Activated T-helper 17 cell treated with anti-CD3 and anti-CD28 coated beads, Interleukin-2, amount 50 U/mL, for 72 hours (primary cell): Measurements from ENCODE around the gene SLC17A1. TPM values are rescaled to one million over a fixed set of nuclear protein-coding genes. Genes with fewer than 3 reads are reported as not detected.
A peak's percentile ranks its signal among the peaks of the same experiment; 100 is the strongest.

Experiments
- ATAC-seq: fragments of 150-1000 bp; cut with Tn5 transposase; replicated peaks from 2 replicates; pipeline ENCODE4 v1.10.0; 2021; ENCODE audit warnings: mild to moderate bottlenecking, moderate library complexity
- H3K27ac Mint-ChIP-seq: one replicate; pipeline ENCODE4 v1.8.0; 2022; ENCODE audit warnings: mixed read lengths
- H3K27me3 Mint-ChIP-seq: one replicate; pipeline ENCODE4 v1.8.0; 2022; ENCODE audit warnings: mixed read lengths
- H3K36me3 Mint-ChIP-seq: one replicate; pipeline ENCODE4 v1.8.0; 2022; ENCODE audit warnings: low read depth, mild to moderate bottlenecking, mixed read lengths
- H3K4me1 Mint-ChIP-seq: one replicate; pipeline ENCODE4 v1.8.0; 2022; ENCODE audit warnings: mixed read lengths
- H3K4me3 Mint-ChIP-seq: one replicate; pipeline ENCODE4 v1.8.0; 2022; ENCODE audit warnings: mild to moderate bottlenecking, mixed read lengths
- H3K9me3 Mint-ChIP-seq: one replicate; pipeline ENCODE4 v1.8.0; 2022; ENCODE audit warnings: mixed read lengths
- total RNA-seq, 2 donors: library from RNA; stranded (reverse); gene quantifications; one replicate each; pipeline ENCODE4 v1.2.3, GENCODE V29; 2022

SLC17A1 gene
- total RNA-seq, 2 donors from 2014 or later, result not detected

DNA sequence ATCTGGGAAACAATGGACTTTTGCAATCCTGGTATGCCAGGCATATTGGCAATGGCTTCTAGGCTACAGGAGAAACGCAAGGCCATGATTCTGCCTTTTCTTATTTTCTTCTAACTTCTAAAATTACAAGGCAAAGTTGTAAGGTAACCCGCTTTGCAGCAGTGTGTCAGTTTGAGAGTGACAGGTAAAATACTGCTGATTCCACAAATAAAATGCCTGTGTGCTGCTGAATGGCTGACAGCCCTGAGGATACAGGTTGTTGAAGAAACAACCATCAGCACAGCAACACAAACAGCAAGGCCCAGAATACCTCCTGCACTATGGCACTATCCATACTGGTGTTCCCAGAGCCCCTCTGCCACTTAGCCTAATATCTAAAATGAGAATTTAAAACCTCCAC lies 37.1 kb downstream of the SLC17A1 start:
- Mint-ChIP-seq H3K36me3 (no peaks in the 10 kb centered on the region), H3K4me1 (no peaks in the 10 kb centered on the region), H3K27me3 (peaks cover 3% of the 10 kb centered on the region), H3K27ac (no peak overlapping the region), H3K4me3 (no peak overlapping the region), H3K9me3 (no peaks in the 10 kb centered on the region)
- no peak for ATAC-seq

DNA sequence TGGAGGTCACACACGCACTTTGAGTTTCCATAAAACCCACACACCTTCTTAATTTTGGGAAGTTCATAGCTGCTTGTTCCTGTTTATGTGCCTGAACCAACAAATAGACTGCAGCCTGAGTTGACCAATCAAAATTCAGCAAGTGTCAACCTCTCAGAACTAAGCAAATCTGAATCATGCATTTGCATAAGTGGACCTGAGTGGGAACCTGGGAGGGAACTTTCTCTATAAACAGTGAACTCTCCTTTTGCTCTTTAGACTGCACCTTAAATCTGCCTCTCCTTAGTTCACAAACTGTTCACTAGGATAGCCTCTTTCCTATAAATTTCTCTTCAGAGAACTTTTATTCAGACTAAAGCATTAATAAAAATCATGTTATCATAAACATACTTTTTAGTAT lies 37.9 kb downstream of the SLC17A1 start:
- ATAC-seq, result no peak
- no peaks in the 10 kb centered on the region for H3K9me3 Mint-ChIP-seq
- H3K27me3 Mint-ChIP-seq, result peaks cover 3% of the 10 kb centered on the region
- H3K27ac Mint-ChIP-seq, result no peak overlapping the region
- no peaks in the 10 kb centered on the region for H3K4me1 Mint-ChIP-seq
- H3K4me3 Mint-ChIP-seq, result no peak overlapping the region
- H3K36me3 Mint-ChIP-seq, result no peaks in the 10 kb centered on the region

DNA sequence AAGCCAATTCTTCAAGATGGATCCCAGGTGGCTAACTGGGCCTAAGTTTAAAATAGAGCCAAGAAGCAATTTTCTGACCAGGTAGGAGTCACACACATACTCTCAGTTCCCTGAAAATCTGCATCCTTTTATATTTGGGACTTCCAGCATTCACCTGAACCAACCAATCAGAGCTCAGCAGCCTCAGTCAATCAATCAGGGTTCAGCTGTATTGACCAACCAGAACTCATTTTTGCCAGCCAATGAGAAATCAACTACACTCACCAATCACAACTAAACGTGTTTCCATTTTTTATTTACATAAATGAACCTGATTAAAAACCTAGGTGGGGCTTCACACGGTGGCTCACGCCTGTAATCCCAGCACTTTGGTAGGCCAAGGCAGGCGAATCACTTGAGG lies 39.8 kb downstream of the SLC17A1 start:
- H3K27me3 Mint-ChIP-seq, result peaks cover 3% of the 10 kb centered on the region
- H3K27ac Mint-ChIP-seq, result no peak overlapping the region
- no peak for ATAC-seq

GRCh38 chr6:25789475-25789874 lies 42.4 kb downstream of the SLC17A1 start:
- H3K27ac Mint-ChIP-seq, result no peak overlapping the region
- ATAC-seq, result peak; percentile 58
- H3K4me1 Mint-ChIP-seq, result no peaks in the 10 kb centered on the region
- H3K27me3 Mint-ChIP-seq, result no peaks in the 10 kb centered on the region
- H3K36me3 Mint-ChIP-seq, result no peaks in the 10 kb centered on the region
- no peaks in the 10 kb centered on the region for H3K9me3 Mint-ChIP-seq
- H3K4me3 Mint-ChIP-seq, result no peak overlapping the region

More for the DNA sequence above, 39.8 kb downstream of the SLC17A1 start:
- H3K9me3 Mint-ChIP-seq, result no peaks in the 10 kb centered on the region
- no peaks in the 10 kb centered on the region for H3K4me1 Mint-ChIP-seq
- H3K36me3 Mint-ChIP-seq, result no peaks in the 10 kb centered on the region
- H3K4me3 Mint-ChIP-seq, result no peak overlapping the region

GRCh38 chr6:25788305-25788922 lies 43.4 kb downstream of the SLC17A1 start:
- H3K36me3 Mint-ChIP-seq, result no peaks in the 10 kb centered on the region
- H3K27ac Mint-ChIP-seq, result no peak overlapping the region
- H3K27me3 Mint-ChIP-seq, result no peaks in the 10 kb centered on the region
- peak; percentile 67 for ATAC-seq
- H3K9me3 Mint-ChIP-seq, result no peaks in the 10 kb centered on the region
- no peak overlapping the region for H3K4me3 Mint-ChIP-seq
- H3K4me1 Mint-ChIP-seq, result no peaks in the 10 kb centered on the region

DNA sequence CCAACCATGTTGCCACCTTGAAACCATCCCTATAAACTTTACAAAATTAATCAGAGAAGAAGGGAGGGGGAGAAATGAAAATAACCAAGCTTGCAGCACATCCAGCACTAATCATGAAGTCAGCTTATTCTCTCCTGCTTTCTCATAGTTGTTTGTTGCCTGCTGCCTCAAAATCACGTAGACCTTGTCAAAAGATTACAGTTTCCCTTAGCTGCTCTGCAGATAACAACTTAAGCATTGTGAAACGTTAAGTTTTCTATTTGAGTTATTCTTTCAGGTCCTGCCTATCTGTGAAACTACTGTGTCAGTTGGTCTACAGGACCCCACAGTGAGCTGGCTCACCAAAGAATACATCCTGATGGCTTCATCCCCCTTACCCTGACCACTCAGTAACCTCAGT lies 44.4 kb downstream of the SLC17A1 start:
- peak; percentile 54 for ATAC-seq
- Mint-ChIP-seq H3K4me3 (no peak overlapping the region), H3K36me3 (no peaks in the 10 kb centered on the region), H3K27ac (no peak overlapping the region), H3K27me3 (no peaks in the 10 kb centered on the region), H3K9me3 (no peaks in the 10 kb centered on the region), H3K4me1 (no peaks in the 10 kb centered on the region)

DNA sequence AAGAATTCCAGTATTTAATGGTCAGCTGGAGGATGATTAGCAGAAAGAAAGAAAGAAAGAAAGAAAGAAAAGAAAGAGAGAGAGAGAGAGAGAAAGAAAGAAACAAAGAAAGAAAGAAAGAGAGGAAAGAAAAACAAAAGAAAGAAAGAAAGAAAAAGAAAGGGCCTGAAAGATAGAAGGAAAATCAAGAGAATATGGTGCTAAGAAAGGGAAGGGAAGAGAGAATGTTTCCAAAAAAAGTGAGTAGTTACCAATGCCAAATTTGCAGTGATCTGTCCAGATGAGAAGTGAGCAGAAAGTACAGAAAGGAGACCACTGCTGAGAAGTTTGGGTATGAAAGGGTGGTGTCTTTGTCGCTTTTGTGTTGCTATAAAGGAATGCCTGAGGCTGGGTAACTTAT lies 50.7 kb downstream of the SLC17A1 start:
- H3K9me3 Mint-ChIP-seq, result no peaks in the 10 kb centered on the region
- peaks cover 4% of the 10 kb centered on the region for H3K27me3 Mint-ChIP-seq
- H3K36me3 Mint-ChIP-seq, result no peaks in the 10 kb centered on the region
- no peak overlapping the region for H3K27ac Mint-ChIP-seq
- H3K4me1 Mint-ChIP-seq, result peaks cover 10% of the 10 kb centered on the region
- H3K4me3 Mint-ChIP-seq, result no peak overlapping the region
- no peak for ATAC-seq

DNA sequence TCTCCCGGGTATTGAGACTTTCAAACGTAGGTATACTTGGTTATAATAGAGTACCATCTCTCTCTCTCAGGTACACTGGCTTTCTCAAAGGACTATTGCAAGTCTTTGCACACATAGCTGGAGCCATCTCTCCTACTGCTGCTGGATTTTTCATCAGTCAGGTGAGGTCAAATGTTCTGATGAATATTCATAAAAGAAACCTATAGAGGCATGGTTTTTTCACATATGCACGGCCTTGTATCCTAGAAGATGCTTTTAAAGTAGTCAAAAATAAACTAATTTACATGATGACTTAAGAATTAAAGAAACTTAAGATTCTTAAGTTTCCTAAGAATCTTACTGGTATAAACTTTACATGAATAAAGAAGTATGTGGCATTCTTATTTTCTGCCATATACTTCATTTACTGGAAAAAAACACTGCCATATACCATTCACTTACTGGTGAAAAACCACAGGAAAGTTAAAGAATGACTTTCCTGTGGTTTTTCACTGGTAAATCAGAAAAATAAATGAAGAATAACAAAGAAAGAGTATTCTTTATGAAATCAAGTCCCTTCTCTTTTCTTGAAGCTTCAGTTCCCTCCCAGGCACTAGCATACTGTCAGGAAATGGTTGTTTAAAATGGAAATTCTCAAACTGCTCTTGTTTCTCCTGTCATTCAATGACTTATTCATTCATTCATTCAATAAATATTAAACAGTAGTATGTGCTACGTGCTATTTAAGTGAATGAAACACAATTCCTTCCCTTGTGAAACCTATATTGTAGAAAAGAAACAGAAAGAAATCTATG lies 53.8 kb downstream of the SLC17A1 start:
- Mint-ChIP-seq H3K27me3 (peaks cover 9% of the 10 kb centered on the region), H3K27ac (peak overlapping the region; percentile 37), H3K36me3 (no peaks in the 10 kb centered on the region), H3K4me1 (peaks cover 10% of the 10 kb centered on the region), H3K4me3 (peak overlapping the region; percentile 21), H3K9me3 (no peaks in the 10 kb centered on the region)
- ATAC-seq, result peak; percentile 77

- no peaks in the 10 kb centered on the region for H3K36me3 Mint-ChIP-seq
- no peak for ATAC-seq
- H3K27me3 Mint-ChIP-seq, result peaks cover 9% of the 10 kb centered on the region
- H3K4me1 Mint-ChIP-seq, result peaks cover 10% of the 10 kb centered on the region
- no peaks in the 10 kb centered on the region for H3K9me3 Mint-ChIP-seq
- H3K27ac Mint-ChIP-seq, result no peak overlapping the region
- no peak overlapping the region for H3K4me3 Mint-ChIP-seq
These were observed 54.8 kb downstream of the SLC17A1 start for GRCh38 chr6:25777031-25777430.

DNA sequence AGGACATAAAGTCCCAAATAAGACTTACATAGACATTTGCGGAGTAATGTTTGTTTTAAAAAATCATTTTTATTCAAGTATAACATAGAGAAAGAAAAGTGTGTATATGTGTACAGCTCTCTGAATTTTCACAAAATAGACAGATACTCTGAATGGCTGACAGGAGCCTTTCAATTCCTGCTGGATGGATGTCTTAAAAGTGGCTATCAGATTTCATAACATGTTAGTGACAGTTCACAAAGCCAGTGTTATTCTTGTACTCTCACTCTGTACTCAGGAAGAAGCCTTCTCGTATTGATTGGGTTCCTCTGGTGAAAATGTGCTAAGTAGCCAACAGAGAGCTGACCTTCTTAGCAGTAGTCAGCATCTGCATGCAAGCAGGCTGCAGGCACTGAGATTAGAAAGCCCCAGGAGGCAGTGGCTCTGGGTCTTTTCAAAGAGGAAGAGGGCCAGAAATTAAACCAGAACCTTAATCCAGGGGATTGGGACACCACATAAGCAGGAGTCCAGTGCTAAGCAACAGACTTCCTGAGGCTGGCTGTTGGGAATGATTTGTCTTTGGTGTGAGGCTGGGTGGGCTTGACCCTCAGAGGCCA lies 57.6 kb downstream of the SLC17A1 start:
- H3K4me3 Mint-ChIP-seq, result no peak overlapping the region
- no peak for ATAC-seq
- no peak overlapping the region for H3K27ac Mint-ChIP-seq
- H3K9me3 Mint-ChIP-seq, result no peaks in the 10 kb centered on the region
- H3K36me3 Mint-ChIP-seq, result no peaks in the 10 kb centered on the region
- peaks cover 9% of the 10 kb centered on the region for H3K27me3 Mint-ChIP-seq
- peaks cover 10% of the 10 kb centered on the region for H3K4me1 Mint-ChIP-seq

GRCh38 chr6:25769983-25770382 lies 61.9 kb downstream of the SLC17A1 start:
- no peak for ATAC-seq
- Mint-ChIP-seq H3K4me3 (no peak overlapping the region), H3K9me3 (no peaks in the 10 kb centered on the region), H3K27me3 (peaks cover 19% of the 10 kb centered on the region), H3K27ac (no peak overlapping the region), H3K36me3 (no peaks in the 10 kb centered on the region), H3K4me1 (no peaks in the 10 kb centered on the region)

DNA sequence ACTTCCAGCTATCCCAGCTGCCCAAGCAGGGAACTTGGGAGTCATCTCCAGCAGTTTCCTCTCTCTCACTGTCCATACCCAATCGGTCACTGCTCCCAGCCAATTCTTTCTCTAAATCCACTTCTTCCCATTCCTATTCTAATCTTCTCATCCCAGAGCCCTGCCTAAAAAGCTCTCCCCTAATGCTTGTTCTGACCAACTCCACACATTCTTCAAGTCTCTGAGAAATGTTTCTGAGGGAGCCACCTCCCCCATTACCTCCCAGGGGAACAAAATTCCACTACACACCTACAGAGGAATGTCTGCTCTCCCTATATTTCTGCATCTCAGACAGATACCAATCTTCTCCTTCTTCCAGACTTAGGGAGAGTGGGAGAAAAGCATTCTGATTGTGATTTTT lies 63.3 kb downstream of the SLC17A1 start:
- Mint-ChIP-seq H3K36me3 (no peaks in the 10 kb centered on the region), H3K27ac (no peak overlapping the region), H3K4me1 (no peaks in the 10 kb centered on the region), H3K27me3 (peaks cover 20% of the 10 kb centered on the region), H3K9me3 (no peaks in the 10 kb centered on the region), H3K4me3 (no peak overlapping the region)
- no peak for ATAC-seq

DNA sequence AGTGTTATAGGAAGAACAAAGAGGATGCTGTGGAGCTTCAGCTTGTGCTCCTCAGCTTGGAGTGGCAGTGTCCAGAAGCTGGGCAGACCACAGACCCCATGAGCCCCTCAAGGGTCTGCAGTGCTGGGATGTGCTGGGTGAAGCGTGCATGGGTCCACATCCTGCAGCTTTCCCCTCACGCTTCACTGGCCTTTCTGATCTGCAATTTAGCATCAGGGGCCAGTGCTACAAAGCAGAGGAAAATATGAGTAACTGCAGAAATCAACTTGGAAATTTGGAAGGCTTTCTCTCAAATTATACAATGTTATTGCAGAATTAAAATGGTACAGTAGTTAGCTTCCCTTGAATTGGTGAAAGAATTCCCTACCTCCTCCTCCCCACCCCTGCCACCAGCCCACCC lies 67.2 kb downstream of the SLC17A1 start:
- ATAC-seq, result no peak
- H3K36me3 Mint-ChIP-seq, result no peaks in the 10 kb centered on the region
- H3K27ac Mint-ChIP-seq, result no peak overlapping the region
- H3K27me3 Mint-ChIP-seq, result peaks cover 23% of the 10 kb centered on the region
- no peaks in the 10 kb centered on the region for H3K9me3 Mint-ChIP-seq
- no peaks in the 10 kb centered on the region for H3K4me1 Mint-ChIP-seq
- H3K4me3 Mint-ChIP-seq, result no peak overlapping the region

GRCh38 chr6:25757936-25758642 lies 73.8 kb downstream of the SLC17A1 start:
- H3K36me3 Mint-ChIP-seq, result no peaks in the 10 kb centered on the region

More at GRCh38 chr6:25757936-25758642, 73.8 kb downstream of the SLC17A1 start:
- no peaks in the 10 kb centered on the region for H3K4me1 Mint-ChIP-seq
- H3K27me3 Mint-ChIP-seq, result peaks cover 15% of the 10 kb centered on the region
- no peaks in the 10 kb centered on the region for H3K9me3 Mint-ChIP-seq
- H3K4me3 Mint-ChIP-seq, result no peak overlapping the region
- no peak overlapping the region for H3K27ac Mint-ChIP-seq
- no peak for ATAC-seq
